GM12865 (cell line): Measurements from ENCODE around the gene PIM3.

Experiments used
- DNase-seq: peaks from one replicate; pipeline ENCODE4 v3.0.0; 2010; ENCODE audit warnings: low read depth
- H3K4me3 ChIP-seq: 2 replicates; pipeline ENCODE4 v1.5.1; 2011; ENCODE audit warnings: mild to moderate bottlenecking, low read depth, low read length, control low read depth
- CTCF ChIP-seq: IDR thresholded peaks from 2 replicates; pipeline ENCODE4 v1.5.1; 2011; ENCODE audit warnings: low read length, control low read depth, low read depth, inconsistent platforms; ENCODE audit not compliant: insufficient read depth; ENCODE audit errors: missing control alignments

Gene PIM3

GRCh38 chr22:49937758-49938564 lies 22.6 kb upstream of the PIM3 start:
- no peak overlapping the region for H3K4me3 ChIP-seq
- no peak for TF ChIP-seq CTCF
- DNase-seq = no peak

- no peak overlapping the region for H3K4me3 ChIP-seq
- TF ChIP-seq CTCF = no peak
- DNase-seq = no peak
Observed at GRCh38 chr22:49938565-49939136, 21.9 kb upstream of the PIM3 start.

GRCh38 chr22:49941507-49942316 lies 18.9 kb upstream of the PIM3 start:
- no peak for DNase-seq
- TF ChIP-seq CTCF = no peak
- H3K4me3 ChIP-seq = no peak overlapping the region

GRCh38 chr22:49942565-49943404 lies 17.8 kb upstream of the PIM3 start:
- no peak overlapping the region for H3K4me3 ChIP-seq
- TF ChIP-seq CTCF = no peak
- DNase-seq = no peak

- no peak for DNase-seq
Observed at GRCh38 chr22:49943405-49943765, 17.2 kb upstream of the PIM3 start.

More at GRCh38 chr22:49943405-49943765, 17.2 kb upstream of the PIM3 start:
- H3K4me3 ChIP-seq = no peak overlapping the region
- TF ChIP-seq CTCF = no peak
